Pancreas (tissue), 10 donors: Measurements from ENCODE around the gene TM7SF3. TPM values are rescaled to one million over a fixed set of nuclear protein-coding genes. Genes with fewer than 3 reads are reported as not detected.
A peak's percentile ranks its signal among the peaks of the same experiment; 100 is the strongest.
"Not testable (repeated sequence)": the region's sequence is repeated elsewhere in the genome, so short reads cannot be mapped to it uniquely, and the experiment has no call there.

Source experiments
- ATAC-seq, 4 donors: fragments of 200-7000 bp; cut with Tn5 transposase; one replicate each; pipeline versions ENCODE4 v1.8.0 to v1.9.1; 2020; ENCODE audit warnings: mild to moderate bottlenecking in 4 of 4, moderate library complexity in 4 of 4
- DNase-seq, 6 donors: peaks; one replicate each; pipeline ENCODE4 v3.0.0-alpha.2; 2020
- FAIRE-seq: peaks from 2 replicates; lab custom pipeline; 2012; peaks lifted over from hg19 to GRCh38; lab: Jason Lieb, UNC
- H3K27ac ChIP-seq, 4 donors: fragments of 200-600 bp; sonication (generic); 1 replicate in 3 of 4; 2 replicates in 1 of 4; pipeline versions ENCODE4 v1.5.0 to v1.8.0; 2020
- H3K27me3 ChIP-seq, 4 donors: fragments of 200-600 bp; one replicate each; pipeline ENCODE4 v1.8.0; 2021
- H3K36me3 ChIP-seq, 3 donors: fragments of 200-600 bp; sonication (generic) in 1 of 3; one replicate each; pipeline versions ENCODE4 v1.5.0 to v1.8.0; 2020 to 2021
- H3K4me1 ChIP-seq, 3 donors: fragments of 200-600 bp; one replicate each; pipeline ENCODE4 v1.8.0; 2021
- H3K4me3 ChIP-seq, 4 donors: fragments of 200-600 bp; sonication (generic) in 2 of 4; one replicate each; pipeline versions ENCODE4 v1.5.0 to v1.8.0; 2020 to 2021
- H3K9me3 ChIP-seq, 4 donors: fragments of 200-600 bp; one replicate each; pipeline ENCODE4 v1.8.0; 2021
- CTCF ChIP-seq, 4 donors: fragments of 200-600 bp; sonication (generic) in 3 of 4; IDR thresholded peaks; one replicate each; pipeline versions ENCODE4 v1.5.0 to v1.8.0; 2021; ENCODE audit warnings: antibody characterized with exemption in 4 of 4
- WGBS, 2 donors: extraction: QIAGEN DNeasy Blood & Tissue Kit; methylation state at CpG; one replicate each; pipeline ENCODE4 v1.1.7; 2013; 5-methylcytosine and 5-hydroxymethylcytosine counted together
- intact Hi-C, 3 donors: fragments of 100-400 bp; cut with DNase I; formaldehyde crosslinking; loops; one replicate each; pipeline versions ENCODE4 v1.11.1 to v1.14.2; 2022
- polyA plus RNA-seq, 2 donors: library from polyadenylated mRNA; stranded (reverse); fragments of 200-250 nt; gene quantifications; one replicate each; pipeline ENCODE4 v1.2.3, GENCODE V29; 2013
- total RNA-seq, 6 donors: library from RNA; stranded (reverse); fragmentation: NEBNext Ultra II Directional in 4 of 6; extraction: Animal tissue kit (Norgen Biotek cat#: 25700) in 4 of 6; gene quantifications; one replicate each; pipeline versions ENCODE4 v1.2.1 to v1.2.4, GENCODE V29; 2021 to 2023
- donor health status: healthy with polysubstance abuse.
- donor health status: DM: no; HTN: no; CAD: no; lungs with moderate emphysema.
- donor health status: DM: no; HTN: no; CAD: no.
- donor health status: control.
- donor health status: control.
- donor health status: Bipolar disorder and iron deficiency.
- donor health status: DM: yes; HTN: yes; CAD: no.
- donor health status: DM: no; HTN: no; CAD: no.
- donor health status: DM: no; HTN: no; CAD: no.
- donor health status: DM: yes; HTN: yes; CAD: no.

Gene TM7SF3
- total and polyA plus RNA-seq, 8 donors, result 16.8 to 67.6 (median 51.6) TPM

GRCh38 chr12:27024291-27024690 lies 10.1 kb upstream of the TM7SF3 start:
- FAIRE-seq (no peak), ATAC-seq (no peak), DNase-seq (no peak)
- no peak overlapping the region for H3K27ac ChIP-seq
- WGBS, 2 donors, result 45 to 69% methylated on average over 1 of the region's 1 CpG
- no peak for TF ChIP-seq CTCF (IDR thresholded peaks at IDR 0.05)
- no peaks in the 10 kb centered on the region for H3K9me3 ChIP-seq
- no peak overlapping the region for H3K4me3 ChIP-seq
- peaks cover 0 to 19% (median 0%) of the 10 kb centered on the region in 3 donors for H3K36me3 ChIP-seq
- intact Hi-C loops, result no loop called here
- H3K27me3 ChIP-seq, result no peaks in the 10 kb centered on the region
- peaks cover 4 to 26% (median 22%) of the 10 kb centered on the region in 3 donors for H3K4me1 ChIP-seq

GRCh38 chr12:27020761-27021160 lies 6.6 kb upstream of the TM7SF3 start:
- H3K27me3 ChIP-seq, result no peaks in the 10 kb centered on the region
- H3K4me3 ChIP-seq, result no peak overlapping the region
- DNase-seq (no peak), FAIRE-seq (no peak), ATAC-seq (no peak)
- H3K9me3 ChIP-seq, result no peaks in the 10 kb centered on the region
- WGBS, 2 donors, result 66 to 73% methylated on average over 2 of the region's 2 CpGs
- H3K36me3 ChIP-seq, result no peaks in the 10 kb centered on the region
- H3K27ac ChIP-seq, result no peak overlapping the region
- H3K4me1 ChIP-seq, result peaks cover 8 to 23% (median 12%) of the 10 kb centered on the region in 3 donors
- intact Hi-C loops, result no loop called here
- TF ChIP-seq CTCF (IDR thresholded peaks at IDR 0.05), result no peak

DNA sequence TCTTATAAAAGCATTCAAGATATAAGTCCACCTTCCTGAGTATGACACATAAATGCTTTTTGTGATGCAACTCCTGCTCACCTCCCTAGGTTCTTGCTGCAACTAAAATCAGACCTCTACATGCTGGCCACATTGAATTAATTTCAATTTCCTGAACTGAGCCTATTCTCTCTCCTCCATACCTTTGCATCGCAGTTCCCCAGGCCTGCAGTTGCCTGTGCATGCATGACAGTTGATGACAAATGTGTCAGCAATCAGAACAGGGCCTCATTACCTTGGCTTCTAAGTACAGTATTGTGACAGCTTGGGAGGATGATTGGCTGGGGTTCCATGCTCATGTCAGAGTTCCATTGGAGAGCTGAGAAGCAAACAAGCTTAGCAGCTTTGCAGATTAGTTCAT lies 3.9 kb upstream of the TM7SF3 start:
- DNase-seq (no peak), ATAC-seq (no peak), FAIRE-seq (no peak)
- Histone ChIP-seq H3K27ac (no peak overlapping the region), H3K27me3 (no peaks in the 10 kb centered on the region), H3K4me3 (no peak overlapping the region), H3K4me1 (peaks cover 7 to 16% (median 8%) of the 10 kb centered on the region in 3 donors), H3K9me3 (no peaks in the 10 kb centered on the region), H3K36me3 (no peaks in the 10 kb centered on the region)
- intact Hi-C loops, result loop anchor here in 2 of 3 donors (5.0 to 10.0 kb wide), 2 partner anchors 287 to 294 kb away; no protein-coding TSS in a partner anchor
- TF ChIP-seq CTCF (IDR thresholded peaks at IDR 0.05), result no peak
- 87 to 93% methylated on average over 1 of the region's 1 CpG for WGBS, 2 donors

GRCh38 chr12:27017163-27017823 lies 3.1 kb upstream of the TM7SF3 start:
- H3K27me3 ChIP-seq, FAIRE-seq, H3K36me3 ChIP-seq, H3K27ac ChIP-seq, H3K4me3 ChIP-seq, ATAC-seq, H3K9me3 ChIP-seq, DNase-seq: not testable (repeated sequence)
- 62 to 69% methylated on average over 5 of the region's 5 CpGs for WGBS, 2 donors
- intact Hi-C loops, result loop anchor here in 2 of 3 donors (5.0 to 10.0 kb wide), 2 partner anchors 288 to 295 kb away; no protein-coding TSS in a partner anchor
- H3K4me1 ChIP-seq, result peaks cover 7 to 16% (median 8%) of the 10 kb centered on the region in 3 donors

- ATAC-seq (peak in 2 of 4 donors; percentile 7 to 15), DNase-seq (no peak), FAIRE-seq (peak; percentile 76)
- WGBS, 2 donors, result 4 to 5% methylated on average over 2 of the region's 2 CpGs
- H3K36me3 ChIP-seq, result no peaks in the 10 kb centered on the region
- intact Hi-C loops, result loop anchor here in 2 of 3 donors (5.0 to 10.0 kb wide), 2 partner anchors 289 to 297 kb away; no protein-coding TSS in a partner anchor
- no peaks in the 10 kb centered on the region for H3K9me3 ChIP-seq
- H3K27ac ChIP-seq, result peak overlapping the region in 3 of 4 donors; percentile 72 to 97 (median 90)
- TF ChIP-seq CTCF (IDR thresholded peaks at IDR 0.05), result peak in 1 of 4 donors; percentile 17
- peaks cover 16 to 26% (median 16%) of the 10 kb centered on the region in 3 donors for H3K4me1 ChIP-seq
- no peak overlapping the region for H3K4me3 ChIP-seq
- H3K27me3 ChIP-seq, result no peaks in the 10 kb centered on the region
These were observed 1.5 kb upstream of the TM7SF3 start for GRCh38 chr12:27015730-27016076.
